ENCODE results near the gene HNRNPUL2. TPM values are rescaled to one million over a fixed set of nuclear protein-coding genes. Genes with fewer than 3 reads are reported as not detected.
"Not testable (repeated sequence)": the region's sequence is repeated elsewhere in the genome, so short reads cannot be mapped to it uniquely, and the experiment has no call there.

The HNRNPUL2 gene
- total and polyA plus RNA-seq, 10 donors = 26.4 to 62.8 (median 46.0) TPM

DNA sequence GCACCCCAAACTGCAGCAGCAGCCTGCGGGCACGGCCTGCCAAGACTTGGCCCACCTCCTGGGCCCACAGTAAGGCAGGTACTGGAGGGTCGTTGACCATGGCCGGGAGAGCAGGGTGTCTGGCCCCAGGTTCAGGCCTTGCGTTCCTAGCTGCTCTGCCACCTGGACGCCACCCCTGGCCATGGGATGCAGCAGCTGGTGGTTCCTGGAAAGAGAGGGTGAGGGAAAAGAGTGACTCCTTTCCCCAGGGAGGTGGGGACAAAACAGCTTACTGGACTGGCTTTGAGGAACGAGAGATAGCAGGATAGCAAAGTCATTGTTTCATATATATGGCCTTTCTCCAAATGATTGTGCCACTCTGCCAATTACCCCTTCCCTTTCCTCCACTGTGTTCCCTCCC, 21.8 kb downstream of the HNRNPUL2 start:
- Histone ChIP-seq H3K4me3 (peak overlapping the region; percentile 67 to 94 (median 84)), H3K27ac (peak overlapping the region; percentile 48 to 86 (median 78)), H3K9me3 (no peaks in the 10 kb centered on the region), H3K36me3 (peaks cover 0 to 27% (median 4%) of the 10 kb centered on the region in 6 donors), H3K27me3 (replicated peaks in 1 of 7) (no peaks in the 10 kb centered on the region), H3K4me1 (peaks cover 31 to 72% (median 48%) of the 10 kb centered on the region in 6 donors)
- WGBS, 5 donors = 64 to 73% (median 67%) methylated on average over 6 to 7 of the region's 7 CpGs
- intact Hi-C loops (cut with DNase I; ENCODE audit: low total_unique reads) = no loop called here
- TF ChIP-seq POLR2AphosphoS5 (IDR thresholded peaks at IDR 0.05) (no peak), POLR2A (IDR thresholded peaks at IDR 0.05) (no peak)
- TF ChIP-seq, protein P1, sequence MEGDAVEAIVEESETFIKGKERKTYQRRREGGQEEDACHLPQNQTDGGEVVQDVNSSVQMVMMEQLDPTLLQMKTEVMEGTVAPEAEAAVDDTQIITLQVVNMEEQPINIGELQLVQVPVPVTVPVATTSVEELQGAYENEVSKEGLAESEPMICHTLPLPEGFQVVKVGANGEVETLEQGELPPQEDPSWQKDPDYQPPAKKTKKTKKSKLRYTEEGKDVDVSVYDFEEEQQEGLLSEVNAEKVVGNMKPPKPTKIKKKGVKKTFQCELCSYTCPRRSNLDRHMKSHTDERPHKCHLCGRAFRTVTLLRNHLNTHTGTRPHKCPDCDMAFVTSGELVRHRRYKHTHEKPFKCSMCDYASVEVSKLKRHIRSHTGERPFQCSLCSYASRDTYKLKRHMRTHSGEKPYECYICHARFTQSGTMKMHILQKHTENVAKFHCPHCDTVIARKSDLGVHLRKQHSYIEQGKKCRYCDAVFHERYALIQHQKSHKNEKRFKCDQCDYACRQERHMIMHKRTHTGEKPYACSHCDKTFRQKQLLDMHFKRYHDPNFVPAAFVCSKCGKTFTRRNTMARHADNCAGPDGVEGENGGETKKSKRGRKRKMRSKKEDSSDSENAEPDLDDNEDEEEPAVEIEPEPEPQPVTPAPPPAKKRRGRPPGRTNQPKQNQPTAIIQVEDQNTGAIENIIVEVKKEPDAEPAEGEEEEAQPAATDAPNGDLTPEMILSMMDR (IDR thresholded peaks at IDR 0.05 in 8 of 11, conservative IDR thresholded peaks at IDR 0.05 in 3 of 11) = no peak
- DNase-seq = peak; percentile 85

DNA sequence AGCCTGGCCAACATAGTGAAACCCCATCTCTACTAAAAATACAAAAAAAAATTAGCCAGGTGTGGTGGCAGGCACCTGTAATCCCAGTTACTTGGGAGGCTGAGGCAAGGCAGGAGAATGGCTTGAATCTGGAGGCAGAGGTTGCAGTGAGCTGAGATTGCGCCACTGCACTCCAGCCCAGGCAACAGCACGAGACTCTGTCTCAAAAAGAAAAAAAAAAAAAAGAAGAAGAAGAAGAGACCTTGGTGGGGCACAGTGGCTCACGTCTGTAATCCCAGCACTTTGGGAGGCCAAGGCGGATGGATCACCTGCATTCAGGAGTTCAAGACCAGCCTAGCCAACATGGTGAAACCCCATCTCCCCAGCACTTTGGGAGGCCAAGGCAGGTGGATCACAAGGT, 23.3 kb downstream of the HNRNPUL2 start:
- DNase-seq; intact Hi-C loops (cut with DNase I; ENCODE audit: low total_unique reads); H3K9me3 ChIP-seq; H3K4me3 ChIP-seq; H3K27me3 ChIP-seq (replicated peaks in 1 of 7): not testable (repeated sequence)
- 66 to 87% (median 81%) methylated on average over 4 of the region's 4 CpGs for WGBS, 5 donors
- Histone ChIP-seq H3K4me1 (peaks cover 26 to 62% (median 37%) of the 10 kb centered on the region in 6 donors), H3K36me3 (peaks cover 0 to 25% (median 3%) of the 10 kb centered on the region in 6 donors), H3K27ac (peak overlapping the region in 1 of 8 donors; percentile 1)

DNA sequence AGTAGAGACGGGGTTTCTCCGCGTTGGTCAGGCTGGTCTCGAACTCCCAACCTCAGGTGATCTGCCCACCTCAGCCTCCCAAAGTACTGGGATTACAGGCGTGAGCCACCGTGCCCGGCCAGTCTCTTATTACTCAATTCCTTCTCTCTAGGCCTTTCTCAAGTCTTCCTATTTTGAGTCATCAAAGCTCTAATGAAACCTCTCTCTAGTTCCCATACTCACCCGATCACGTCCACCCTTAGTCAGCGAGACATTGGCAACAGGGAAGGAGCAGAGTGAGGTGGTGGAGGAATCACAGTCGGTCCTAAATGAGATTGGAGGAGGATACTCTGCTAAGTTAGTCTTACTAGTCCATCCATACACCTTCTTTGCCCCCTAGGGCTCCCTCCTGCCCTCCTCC, 25.0 kb downstream of the HNRNPUL2 start:
- peaks cover 0 to 25% (median 3%) of the 10 kb centered on the region in 6 donors for H3K36me3 ChIP-seq
- DNase-seq = no peak
- peaks cover 15 to 45% (median 22%) of the 10 kb centered on the region in 6 donors for H3K4me1 ChIP-seq
- intact Hi-C loops (cut with DNase I; ENCODE audit: low total_unique reads) = no loop called here
- WGBS, 5 donors = 62 to 83% (median 76%) methylated on average over 8 to 11 of the region's 11 CpGs
- no peaks in the 10 kb centered on the region for H3K27me3 ChIP-seq (replicated peaks in 1 of 7)
- H3K9me3 ChIP-seq = no peaks in the 10 kb centered on the region
- TF ChIP-seq, protein P1 (IDR thresholded peaks at IDR 0.05 in 8 of 11, conservative IDR thresholded peaks at IDR 0.05 in 3 of 11) = no peak
- TF ChIP-seq POLR2AphosphoS5 (IDR thresholded peaks at IDR 0.05) = no peak
- TF ChIP-seq POLR2A (IDR thresholded peaks at IDR 0.05) = no peak
- H3K4me3 ChIP-seq = no peak overlapping the region
- H3K27ac ChIP-seq = peak overlapping the region in 3 of 8 donors; percentile 33 to 56 (median 38)

DNA sequence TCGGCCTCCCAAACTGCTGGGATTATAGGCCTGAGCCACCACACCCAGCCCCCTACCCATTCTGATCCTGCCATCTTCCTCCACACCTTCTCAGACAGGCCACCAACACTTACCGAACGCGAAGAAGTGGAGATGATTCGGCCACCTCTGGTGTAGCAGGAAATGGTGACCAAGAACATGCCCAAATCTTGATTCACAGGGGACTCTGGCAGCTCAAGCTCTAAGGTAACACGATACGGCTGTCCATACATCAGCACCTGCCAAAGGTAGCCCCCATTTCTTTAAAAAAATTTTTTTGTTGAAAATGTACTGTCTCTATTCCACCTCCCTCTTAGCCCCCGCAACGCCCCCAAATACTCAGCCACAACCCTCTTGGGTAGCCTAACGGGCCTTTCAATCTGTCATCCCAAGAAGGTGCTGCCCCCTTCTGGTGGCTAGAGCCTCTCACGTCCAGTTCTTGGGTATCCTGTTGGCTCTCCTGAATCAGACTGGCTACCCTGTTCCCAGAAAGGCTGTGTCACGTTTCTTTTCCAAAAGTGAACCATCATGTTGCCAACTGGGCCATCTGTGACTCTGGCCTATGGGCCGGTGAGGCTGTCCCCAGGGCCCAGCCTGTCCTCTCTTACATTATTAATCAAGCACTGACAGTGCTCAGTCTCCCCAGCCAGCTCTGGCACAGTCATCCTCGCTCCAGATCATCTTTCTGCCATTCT, 32.6 kb downstream of the HNRNPUL2 start:
- no peaks in the 10 kb centered on the region for H3K9me3 ChIP-seq
- peaks cover 0 to 9% (median 6%) of the 10 kb centered on the region in 6 donors for H3K4me1 ChIP-seq
- DNase-seq = peak; percentile 90
- peaks cover 3 to 47% (median 30%) of the 10 kb centered on the region in 6 donors for H3K36me3 ChIP-seq
- H3K4me3 ChIP-seq = no peak overlapping the region
- WGBS, 5 donors = 45 to 57% (median 52%) methylated on average over 14 of the region's 14 CpGs
- TF ChIP-seq POLR2A (IDR thresholded peaks at IDR 0.05) = no peak
- peak in 1 of 3 donors; percentile 56 for TF ChIP-seq POLR2AphosphoS5 (IDR thresholded peaks at IDR 0.05)
- TF ChIP-seq, protein P1 (IDR thresholded peaks at IDR 0.05 in 8 of 11, conservative IDR thresholded peaks at IDR 0.05 in 3 of 11) = peak; percentile 51 to 92 (median 81)
- intact Hi-C loops (cut with DNase I; ENCODE audit: low total_unique reads) = loop anchor here (10.0 kb wide), 2 partner anchors 270 to 300 kb away; no protein-coding TSS in a partner anchor
- no peaks in the 10 kb centered on the region for H3K27me3 ChIP-seq (replicated peaks in 1 of 7)
- H3K27ac ChIP-seq = no peak overlapping the region

DNA sequence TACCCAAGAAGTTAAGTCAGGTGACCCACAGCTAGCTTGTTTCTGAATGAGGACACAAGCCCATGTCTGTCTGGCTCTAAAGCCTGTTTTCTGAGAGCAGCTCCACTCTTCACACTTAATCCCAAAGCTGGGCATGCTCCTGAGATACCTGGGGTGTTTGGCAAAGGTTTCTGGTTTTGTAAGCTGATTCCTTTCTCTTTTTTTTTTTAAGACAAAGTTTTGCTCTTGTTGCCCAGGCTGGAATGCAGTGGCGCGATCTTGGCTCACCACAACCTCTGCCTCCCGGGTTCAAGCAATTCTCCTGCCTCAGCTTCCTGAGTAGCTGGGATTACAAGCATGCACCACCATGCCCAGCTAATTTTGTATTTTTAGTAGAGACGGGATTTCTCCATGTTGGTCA, 33.6 kb downstream of the HNRNPUL2 start:
- intact Hi-C loops (cut with DNase I; ENCODE audit: low total_unique reads) = loop anchor here (10.0 kb wide), 2 partner anchors 269 to 299 kb away; no protein-coding TSS in a partner anchor
- H3K27me3 ChIP-seq (replicated peaks in 1 of 7); H3K4me1 ChIP-seq; H3K4me3 ChIP-seq; H3K27ac ChIP-seq; DNase-seq; H3K9me3 ChIP-seq: not testable (repeated sequence)
- peaks cover 3 to 52% (median 30%) of the 10 kb centered on the region in 6 donors for H3K36me3 ChIP-seq
- 69 to 94% (median 75%) methylated on average over 4 of the region's 4 CpGs for WGBS, 5 donors

Measured in spleen (tissue), 11 donors.